GM12878 (cell line): Measurements from ENCODE around the gene IFITM1. TPM values are rescaled to one million over a fixed set of nuclear protein-coding genes. Genes with fewer than 3 reads are reported as not detected.

ENCODE experiments used
- EED ChIP-seq: sonication (generic); IDR thresholded peaks from 2 replicates; pipeline ENCODE4 v1.6.1; 2016; ENCODE audit warnings: antibody characterized with exemption, low read depth
- MYB ChIP-seq: fragments of 150-350 bp; IDR thresholded peaks from 2 replicates; pipeline ENCODE4 v1.6.1; 2014; ENCODE audit warnings: mild to moderate bottlenecking, low read depth, low read length, borderline replicate concordance
- RAD51 ChIP-seq: fragments of 450-650 bp; IDR thresholded peaks from 2 replicates; pipeline ENCODE4 v1.6.1; 2016; ENCODE audit warnings: moderate library complexity, mild to moderate bottlenecking, inconsistent platforms
- polyA plus RNA-seq, 11 experiments: library from polyadenylated mRNA; depleted of rRNA in 4 of 11; unstranded in 6 of 11; stranded (reverse) in 5 of 11; fragments of >200 nt; fragmentation: Nextera tagmentation in 4 of 11; fragmentation: Illumina TruSeq in 1 of 11; extraction: Ambion mirVana in 4 of 11; extraction: Trizol in 1 of 11; gene quantifications; 1 replicate in 1 of 11; 2 replicates in 10 of 11; pipeline versions ENCODE4 v1.2.1 to v1.2.3, GENCODE V29; 2011 to 2016; ENCODE audit warnings: inconsistent platforms in 2 of 11, missing spikeins in 2 of 11, low read depth in 1 of 11
- total RNA-seq, 4 experiments: library from RNA; depleted of rRNA in 3 of 4; stranded (reverse); fragments of >200 nt in 3 of 4; fragmentation: Illumina TruSeq in 1 of 4; extraction: Trizol in 1 of 4; gene quantifications; 2 replicates each; pipeline versions ENCODE4 v1.2.1 to v1.2.3, GENCODE V29; 2013 to 2021
- TF ChIP-seq, protein P1 (sequence below): fragments of 450-650 bp; IDR thresholded peaks from 2 replicates; pipeline ENCODE4 v1.6.1; 2017; ENCODE audit warnings: mild to moderate bottlenecking, moderate library complexity
- TF ChIP-seq, protein P2 (sequence below): IDR thresholded peaks from 2 replicates; pipeline ENCODE4 v1.6.1; 2012; ENCODE audit warnings: low read depth, low read length, improper control_type of control experiment
- TF ChIP-seq, protein P3 (sequence below): IDR thresholded peaks from 2 replicates; pipeline ENCODE4 v1.6.1; 2011; ENCODE audit warnings: mild to moderate bottlenecking, low read depth, low read length, moderate library complexity; ENCODE audit not compliant: insufficient replicate concordance
- TF ChIP-seq, protein P4 (sequence below): fragments of 450-650 bp; IDR thresholded peaks from 2 replicates; pipeline ENCODE4 v1.6.1; 2017; ENCODE audit warnings: low read depth, mild to moderate bottlenecking, moderate library complexity

IFITM1 gene
- total and polyA plus RNA-seq, 10 of the 15 experiments (the other 5 are each of a cell fraction or from before 2014, with no cell fraction given), result 396 to 2,788 (median 607) TPM

DNA sequence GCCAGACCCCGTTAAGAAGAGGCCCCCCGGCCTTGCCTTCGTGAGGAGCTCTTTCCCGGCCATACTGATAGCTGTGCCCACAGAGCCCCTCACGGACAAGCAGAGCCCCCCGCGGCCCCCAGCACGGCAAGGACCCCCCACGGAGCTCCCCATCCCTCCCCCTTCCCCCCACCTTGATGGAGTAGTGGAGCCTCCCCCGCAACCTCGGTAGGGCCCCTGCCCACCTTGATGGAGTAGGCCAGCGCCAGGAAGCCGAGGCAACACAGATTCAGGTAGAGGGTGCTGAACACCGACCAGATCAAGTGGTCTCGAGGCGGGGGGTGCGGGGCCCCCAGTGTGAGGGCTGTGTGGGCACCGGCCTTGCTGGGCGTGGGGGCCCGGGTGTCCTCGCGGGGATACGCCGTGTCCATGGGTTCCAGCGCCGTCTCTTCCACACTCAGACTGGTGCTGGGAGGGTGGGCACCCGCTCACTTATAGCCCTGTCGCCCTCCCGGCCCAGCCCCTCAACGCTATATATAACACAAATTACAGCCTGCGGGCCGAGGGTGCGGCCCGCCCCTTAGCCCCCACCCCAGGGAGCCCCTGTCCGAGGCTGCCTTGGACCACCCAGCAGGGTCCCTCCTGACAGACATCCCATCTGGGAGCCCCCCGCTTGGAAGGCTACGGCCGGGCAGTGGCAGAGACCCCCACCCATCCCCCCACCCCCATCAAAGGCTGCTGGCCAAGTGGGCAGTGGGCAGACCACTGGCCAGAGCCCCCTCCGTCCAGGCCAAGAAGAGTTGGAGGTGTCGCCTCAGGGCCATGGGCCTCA lies 14.6 kb upstream of the IFITM1 start, which contains the start of gene IFITM5 (continued):
- TF ChIP-seq, protein P1, sequence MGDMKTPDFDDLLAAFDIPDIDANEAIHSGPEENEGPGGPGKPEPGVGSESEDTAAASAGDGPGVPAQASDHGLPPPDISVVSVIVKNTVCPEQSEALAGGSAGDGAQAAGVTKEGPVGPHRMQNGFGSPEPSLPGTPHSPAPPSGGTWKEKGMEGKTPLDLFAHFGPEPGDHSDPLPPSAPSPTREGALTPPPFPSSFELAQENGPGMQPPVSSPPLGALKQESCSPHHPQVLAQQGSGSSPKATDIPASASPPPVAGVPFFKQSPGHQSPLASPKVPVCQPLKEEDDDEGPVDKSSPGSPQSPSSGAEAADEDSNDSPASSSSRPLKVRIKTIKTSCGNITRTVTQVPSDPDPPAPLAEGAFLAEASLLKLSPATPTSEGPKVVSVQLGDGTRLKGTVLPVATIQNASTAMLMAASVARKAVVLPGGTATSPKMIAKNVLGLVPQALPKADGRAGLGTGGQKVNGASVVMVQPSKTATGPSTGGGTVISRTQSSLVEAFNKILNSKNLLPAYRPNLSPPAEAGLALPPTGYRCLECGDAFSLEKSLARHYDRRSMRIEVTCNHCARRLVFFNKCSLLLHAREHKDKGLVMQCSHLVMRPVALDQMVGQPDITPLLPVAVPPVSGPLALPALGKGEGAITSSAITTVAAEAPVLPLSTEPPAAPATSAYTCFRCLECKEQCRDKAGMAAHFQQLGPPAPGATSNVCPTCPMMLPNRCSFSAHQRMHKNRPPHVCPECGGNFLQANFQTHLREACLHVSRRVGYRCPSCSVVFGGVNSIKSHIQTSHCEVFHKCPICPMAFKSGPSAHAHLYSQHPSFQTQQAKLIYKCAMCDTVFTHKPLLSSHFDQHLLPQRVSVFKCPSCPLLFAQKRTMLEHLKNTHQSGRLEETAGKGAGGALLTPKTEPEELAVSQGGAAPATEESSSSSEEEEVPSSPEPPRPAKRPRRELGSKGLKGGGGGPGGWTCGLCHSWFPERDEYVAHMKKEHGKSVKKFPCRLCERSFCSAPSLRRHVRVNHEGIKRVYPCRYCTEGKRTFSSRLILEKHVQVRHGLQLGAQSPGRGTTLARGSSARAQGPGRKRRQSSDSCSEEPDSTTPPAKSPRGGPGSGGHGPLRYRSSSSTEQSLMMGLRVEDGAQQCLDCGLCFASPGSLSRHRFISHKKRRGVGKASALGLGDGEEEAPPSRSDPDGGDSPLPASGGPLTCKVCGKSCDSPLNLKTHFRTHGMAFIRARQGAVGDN, result no peak
- TF ChIP-seq MYB (no peak), EED (no peak), RAD51 (no peak)
- TF ChIP-seq, protein P2, sequence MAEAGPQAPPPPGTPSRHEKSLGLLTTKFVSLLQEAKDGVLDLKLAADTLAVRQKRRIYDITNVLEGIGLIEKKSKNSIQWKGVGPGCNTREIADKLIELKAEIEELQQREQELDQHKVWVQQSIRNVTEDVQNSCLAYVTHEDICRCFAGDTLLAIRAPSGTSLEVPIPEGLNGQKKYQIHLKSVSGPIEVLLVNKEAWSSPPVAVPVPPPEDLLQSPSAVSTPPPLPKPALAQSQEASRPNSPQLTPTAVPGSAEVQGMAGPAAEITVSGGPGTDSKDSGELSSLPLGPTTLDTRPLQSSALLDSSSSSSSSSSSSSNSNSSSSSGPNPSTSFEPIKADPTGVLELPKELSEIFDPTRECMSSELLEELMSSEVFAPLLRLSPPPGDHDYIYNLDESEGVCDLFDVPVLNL, result no peak
- TF ChIP-seq, protein P3, sequence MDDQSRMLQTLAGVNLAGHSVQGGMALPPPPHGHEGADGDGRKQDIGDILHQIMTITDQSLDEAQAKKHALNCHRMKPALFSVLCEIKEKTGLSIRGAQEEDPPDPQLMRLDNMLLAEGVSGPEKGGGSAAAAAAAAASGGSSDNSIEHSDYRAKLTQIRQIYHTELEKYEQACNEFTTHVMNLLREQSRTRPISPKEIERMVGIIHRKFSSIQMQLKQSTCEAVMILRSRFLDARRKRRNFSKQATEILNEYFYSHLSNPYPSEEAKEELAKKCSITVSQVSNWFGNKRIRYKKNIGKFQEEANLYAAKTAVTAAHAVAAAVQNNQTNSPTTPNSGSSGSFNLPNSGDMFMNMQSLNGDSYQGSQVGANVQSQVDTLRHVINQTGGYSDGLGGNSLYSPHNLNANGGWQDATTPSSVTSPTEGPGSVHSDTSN, result no peak
- TF ChIP-seq, protein P4, sequence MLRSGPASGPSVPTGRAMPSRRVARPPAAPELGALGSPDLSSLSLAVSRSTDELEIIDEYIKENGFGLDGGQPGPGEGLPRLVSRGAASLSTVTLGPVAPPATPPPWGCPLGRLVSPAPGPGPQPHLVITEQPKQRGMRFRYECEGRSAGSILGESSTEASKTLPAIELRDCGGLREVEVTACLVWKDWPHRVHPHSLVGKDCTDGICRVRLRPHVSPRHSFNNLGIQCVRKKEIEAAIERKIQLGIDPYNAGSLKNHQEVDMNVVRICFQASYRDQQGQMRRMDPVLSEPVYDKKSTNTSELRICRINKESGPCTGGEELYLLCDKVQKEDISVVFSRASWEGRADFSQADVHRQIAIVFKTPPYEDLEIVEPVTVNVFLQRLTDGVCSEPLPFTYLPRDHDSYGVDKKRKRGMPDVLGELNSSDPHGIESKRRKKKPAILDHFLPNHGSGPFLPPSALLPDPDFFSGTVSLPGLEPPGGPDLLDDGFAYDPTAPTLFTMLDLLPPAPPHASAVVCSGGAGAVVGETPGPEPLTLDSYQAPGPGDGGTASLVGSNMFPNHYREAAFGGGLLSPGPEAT, result no peak
